ENCODE results near the gene RIN2.

DNA sequence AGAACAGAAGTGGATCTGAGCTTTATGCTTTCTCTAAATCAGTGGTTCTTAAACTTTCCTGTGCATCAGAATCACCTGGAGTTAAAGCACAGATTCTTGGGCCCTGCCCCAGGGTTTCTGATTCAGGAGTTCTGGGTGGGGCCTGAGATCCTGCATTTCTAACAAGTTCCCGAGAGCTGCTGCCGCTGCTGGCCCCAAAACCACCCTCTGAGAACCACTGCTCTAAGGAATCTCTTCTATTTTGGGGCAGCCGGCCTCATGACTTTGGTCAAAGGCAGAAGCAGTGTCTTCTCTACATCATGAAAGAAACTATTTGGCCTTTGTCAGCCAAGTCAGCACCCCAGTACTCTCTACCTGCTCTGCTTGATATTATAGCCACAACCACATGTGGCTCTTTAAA is 42.1 kb upstream of the RIN2 start:
- TF ChIP-seq HNRNPH1 (optimal IDR thresholded peaks at IDR 0.05; ENCODE audit: low read depth, low read length) (no peak), NPAS2 (CRISPR knock-in tag; IDR thresholded peaks at IDR 0.05; ENCODE audit: borderline replicate concordance) (no peak), HCFC1 (IDR thresholded peaks at IDR 0.05; ENCODE audit: low read depth, low read length) (no peak), SRSF1 (optimal IDR thresholded peaks at IDR 0.05; ENCODE audit: low read depth, low read length) (no peak), MAFK (conservative IDR thresholded peaks at IDR 0.05 in 1 of 2, IDR thresholded peaks at IDR 0.05 in 1 of 2; ENCODE audit: low read length in 2 of 2) (no peak), ATF7 (IDR thresholded peaks at IDR 0.05) (no peak), ATF7 (CRISPR knock-in tag; IDR thresholded peaks at IDR 0.05) (no peak), MXD4 (CRISPR knock-in tag; IDR thresholded peaks at IDR 0.05) (no peak), ZNF460 (CRISPR knock-in tag; IDR thresholded peaks at IDR 0.05; ENCODE audit: borderline replicate concordance) (no peak)
- TF ChIP-seq, protein P1, sequence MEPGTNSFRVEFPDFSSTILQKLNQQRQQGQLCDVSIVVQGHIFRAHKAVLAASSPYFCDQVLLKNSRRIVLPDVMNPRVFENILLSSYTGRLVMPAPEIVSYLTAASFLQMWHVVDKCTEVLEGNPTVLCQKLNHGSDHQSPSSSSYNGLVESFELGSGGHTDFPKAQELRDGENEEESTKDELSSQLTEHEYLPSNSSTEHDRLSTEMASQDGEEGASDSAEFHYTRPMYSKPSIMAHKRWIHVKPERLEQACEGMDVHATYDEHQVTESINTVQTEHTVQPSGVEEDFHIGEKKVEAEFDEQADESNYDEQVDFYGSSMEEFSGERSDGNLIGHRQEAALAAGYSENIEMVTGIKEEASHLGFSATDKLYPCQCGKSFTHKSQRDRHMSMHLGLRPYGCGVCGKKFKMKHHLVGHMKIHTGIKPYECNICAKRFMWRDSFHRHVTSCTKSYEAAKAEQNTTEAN (CRISPR knock-in tag; conservative IDR thresholded peaks at IDR 0.05), result no peak
- TF ChIP-seq, protein P2, sequence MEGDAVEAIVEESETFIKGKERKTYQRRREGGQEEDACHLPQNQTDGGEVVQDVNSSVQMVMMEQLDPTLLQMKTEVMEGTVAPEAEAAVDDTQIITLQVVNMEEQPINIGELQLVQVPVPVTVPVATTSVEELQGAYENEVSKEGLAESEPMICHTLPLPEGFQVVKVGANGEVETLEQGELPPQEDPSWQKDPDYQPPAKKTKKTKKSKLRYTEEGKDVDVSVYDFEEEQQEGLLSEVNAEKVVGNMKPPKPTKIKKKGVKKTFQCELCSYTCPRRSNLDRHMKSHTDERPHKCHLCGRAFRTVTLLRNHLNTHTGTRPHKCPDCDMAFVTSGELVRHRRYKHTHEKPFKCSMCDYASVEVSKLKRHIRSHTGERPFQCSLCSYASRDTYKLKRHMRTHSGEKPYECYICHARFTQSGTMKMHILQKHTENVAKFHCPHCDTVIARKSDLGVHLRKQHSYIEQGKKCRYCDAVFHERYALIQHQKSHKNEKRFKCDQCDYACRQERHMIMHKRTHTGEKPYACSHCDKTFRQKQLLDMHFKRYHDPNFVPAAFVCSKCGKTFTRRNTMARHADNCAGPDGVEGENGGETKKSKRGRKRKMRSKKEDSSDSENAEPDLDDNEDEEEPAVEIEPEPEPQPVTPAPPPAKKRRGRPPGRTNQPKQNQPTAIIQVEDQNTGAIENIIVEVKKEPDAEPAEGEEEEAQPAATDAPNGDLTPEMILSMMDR (CRISPR knock-in tag; IDR thresholded peaks at IDR 0.05), result no peak
- TF ChIP-seq, protein P3, sequence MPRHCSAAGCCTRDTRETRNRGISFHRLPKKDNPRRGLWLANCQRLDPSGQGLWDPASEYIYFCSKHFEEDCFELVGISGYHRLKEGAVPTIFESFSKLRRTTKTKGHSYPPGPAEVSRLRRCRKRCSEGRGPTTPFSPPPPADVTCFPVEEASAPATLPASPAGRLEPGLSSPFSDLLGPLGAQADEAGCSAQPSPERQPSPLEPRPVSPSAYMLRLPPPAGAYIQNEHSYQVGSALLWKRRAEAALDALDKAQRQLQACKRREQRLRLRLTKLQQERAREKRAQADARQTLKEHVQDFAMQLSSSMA (CRISPR knock-in tag; IDR thresholded peaks at IDR 0.05), result no peak

Data from HepG2 (cell line).